ENCODE measurements around the gene GABBR2. TPM values are rescaled to one million over a fixed set of nuclear protein-coding genes. Genes with fewer than 3 reads are reported as not detected.

Gene GABBR2
- total RNA-seq, 2 donors from 2014 or later, result not detected

Other genes starting within 250 kb of the GABBR2 start
- 10 to 100 TPM; 10.0 to 11.2 TPM for gene ANKS6, start 87.6 kb upstream of the GABBR2 start, total RNA-seq
- 1 to 10 TPM; 4.1 to 5.5 TPM for gene GALNT12, start 98.7 kb upstream of the GABBR2 start, total RNA-seq
- under 1 TPM; 0.11 to 0.82 TPM for gene COL15A1, start 235.0 kb upstream of the GABBR2 start, total RNA-seq

All from activated T-helper 17 cell treated with anti-CD3 and anti-CD28 coated beads, Interleukin-2, amount 50 U/mL, for 72 hours (primary cell).